ENCODE measurements around the gene RPSA. TPM values are rescaled to one million over a fixed set of nuclear protein-coding genes. Genes with fewer than 3 reads are reported as not detected.
A peak's percentile ranks its signal among the peaks of the same experiment; 100 is the strongest.
"Not testable (repeated sequence)": the region's sequence is repeated elsewhere in the genome, so short reads cannot be mapped to it uniquely, and the experiment has no call there.

The RPSA gene
- 3,081 TPM for polyA plus RNA-seq (2013)

GRCh38 chr3:39406368-39407258, at the start of gene RPSA:
TSS of gene RPSA (plus strand) at chr3:39406720. CDS start at chr3:39407654, 934 bp downstream.
- POLR2A ChIA-PET, result no interaction called here
- Histone ChIP-seq H3K36me3 (ENCODE audit: control insufficient read depth in 4 of 4, insufficient read depth in 4 of 4, low read length in 3 of 4) (peaks cover 11 to 44% (median 27%) of the 10 kb centered on the region in 4 experiments), H3K9me3 (ENCODE audit: control extremely low read depth in 1 of 5, control insufficient read depth in 4 of 5, insufficient read depth in 2 of 5, low read depth in 1 of 5, low read length in 4 of 5) (no peaks in the 10 kb centered on the region), H3K27ac (ENCODE audit: insufficient read depth in 1 of 2, low read depth in 1 of 2, low read length in 2 of 2, poor library complexity in 1 of 2, severe bottlenecking in 2 of 2) (peak within 1 kb of the TSS; percentile 74 to 91), H3K27me3 (replicated peaks in 2 of 5; ENCODE audit: control insufficient read depth in 4 of 5, insufficient read depth in 5 of 5, low read length in 4 of 5) (no peaks in the 10 kb centered on the region), H3K4me3 (ENCODE audit: control insufficient read depth in 1 of 7, extremely low read depth in 1 of 7, insufficient read depth in 4 of 7, low read depth in 2 of 7, low read length in 6 of 7) (peak within 1 kb of the TSS; percentile 77 to 90 (median 80)), H3K4me1 (ENCODE audit: control extremely low read depth in 1 of 4, control insufficient read depth in 4 of 4, insufficient read depth in 4 of 4, low read length in 3 of 4) (peaks cover 5 to 31% (median 18%) of the 10 kb centered on the region in 4 experiments)
- CTCF ChIA-PET, result interaction anchor here (1.8 to 3.9 kb wide), 2 partner anchors 9 to 92 kb away, joined by 7 to 24 read pairs; no protein-coding TSS in a partner anchor
- 0% methylated on average over 55 of the region's 63 CpGs for WGBS (ENCODE audit: insufficient coverage)
- DNase-seq, result peak; percentile 99

- WGBS (ENCODE audit: insufficient coverage), result no CpG with 5 or more reads among the region's 3 CpGs
- Histone ChIP-seq H3K4me1 (ENCODE audit: control extremely low read depth in 1 of 4, control insufficient read depth in 4 of 4, insufficient read depth in 4 of 4, low read length in 3 of 4) (peaks cover 7 to 30% (median 21%) of the 10 kb centered on the region in 4 experiments), H3K9me3 (ENCODE audit: control extremely low read depth in 1 of 5, control insufficient read depth in 4 of 5, insufficient read depth in 2 of 5, low read depth in 1 of 5, low read length in 4 of 5) (no peaks in the 10 kb centered on the region), H3K27ac (ENCODE audit: insufficient read depth in 1 of 2, low read depth in 1 of 2, low read length in 2 of 2, poor library complexity in 1 of 2, severe bottlenecking in 2 of 2) (no peak overlapping the region), H3K27me3 (replicated peaks in 2 of 5; ENCODE audit: control insufficient read depth in 4 of 5, insufficient read depth in 5 of 5, low read length in 4 of 5) (no peaks in the 10 kb centered on the region), H3K36me3 (ENCODE audit: control insufficient read depth in 4 of 4, insufficient read depth in 4 of 4, low read length in 3 of 4) (no peaks in the 10 kb centered on the region), H3K4me3 (ENCODE audit: control insufficient read depth in 1 of 7, extremely low read depth in 1 of 7, insufficient read depth in 4 of 7, low read depth in 2 of 7, low read length in 6 of 7) (no peak overlapping the region)
- POLR2A ChIA-PET, result no interaction called here
- no peak for DNase-seq
- CTCF ChIA-PET, result no interaction called here
Observed at GRCh38 chr3:39358333-39358732, 48.2 kb upstream of the RPSA start.

DNA sequence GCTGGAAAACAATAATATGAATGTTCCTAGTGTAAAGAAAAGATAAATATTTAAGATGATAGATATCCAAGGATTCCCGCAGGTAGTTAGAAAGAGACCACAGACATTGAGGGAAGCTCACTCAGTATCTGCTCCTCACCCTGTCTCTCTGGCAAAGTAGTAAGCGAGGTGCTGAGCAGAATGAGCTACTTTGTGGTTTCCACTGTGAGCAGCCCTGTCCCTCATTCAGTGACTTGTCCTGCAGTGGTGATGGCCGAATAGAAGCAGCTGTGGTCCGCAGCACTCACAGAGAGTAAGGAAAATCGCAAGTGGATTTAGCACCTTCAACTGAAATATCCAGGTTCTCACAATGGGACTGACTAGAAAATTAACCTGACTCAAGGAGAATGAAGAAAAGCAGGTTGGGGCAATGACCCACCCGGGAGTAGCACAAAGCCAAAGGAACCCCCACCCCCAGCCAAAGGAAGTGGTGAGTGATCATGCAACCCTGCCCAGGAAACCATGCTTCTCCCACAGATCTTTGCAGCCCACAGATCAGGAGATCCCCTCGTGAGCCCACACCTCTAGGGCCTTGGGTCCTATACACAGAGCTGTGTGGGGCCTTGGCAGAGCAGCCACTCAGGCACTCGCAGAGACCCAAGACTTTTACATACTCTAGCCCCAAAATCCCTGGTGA, 45.1 kb upstream of the RPSA start:
- POLR2A ChIA-PET, result interaction anchor here (0.6 kb wide), 1 partner anchor 18 kb away, joined by 4 read pairs; no protein-coding TSS in a partner anchor
- CTCF ChIA-PET, result interaction anchor here (0.8 to 1.6 kb wide), 5 partner anchors 11 to 171 kb away, joined by 3 to 11 read pairs (median 4); no protein-coding TSS in a partner anchor
- Histone ChIP-seq H3K36me3 (ENCODE audit: control insufficient read depth in 4 of 4, insufficient read depth in 4 of 4, low read length in 3 of 4) (no peaks in the 10 kb centered on the region), H3K4me1 (ENCODE audit: control extremely low read depth in 1 of 4, control insufficient read depth in 4 of 4, insufficient read depth in 4 of 4, low read length in 3 of 4) (peaks cover 7 to 30% (median 21%) of the 10 kb centered on the region in 4 experiments), H3K27ac (ENCODE audit: insufficient read depth in 1 of 2, low read depth in 1 of 2, low read length in 2 of 2, poor library complexity in 1 of 2, severe bottlenecking in 2 of 2) (no peak overlapping the region), H3K4me3 (ENCODE audit: control insufficient read depth in 1 of 7, extremely low read depth in 1 of 7, insufficient read depth in 4 of 7, low read depth in 2 of 7, low read length in 6 of 7) (peak overlapping the region in 3 of 7 experiments; percentile 6 to 60 (median 24)), H3K9me3 (ENCODE audit: control extremely low read depth in 1 of 5, control insufficient read depth in 4 of 5, insufficient read depth in 2 of 5, low read depth in 1 of 5, low read length in 4 of 5) (no peaks in the 10 kb centered on the region), H3K27me3 (replicated peaks in 2 of 5; ENCODE audit: control insufficient read depth in 4 of 5, insufficient read depth in 5 of 5, low read length in 4 of 5) (no peaks in the 10 kb centered on the region)
- peak; percentile 52 to 88 (median 88) for DNase-seq
- 21% methylated on average over 6 of the region's 8 CpGs for WGBS (ENCODE audit: insufficient coverage)

DNA sequence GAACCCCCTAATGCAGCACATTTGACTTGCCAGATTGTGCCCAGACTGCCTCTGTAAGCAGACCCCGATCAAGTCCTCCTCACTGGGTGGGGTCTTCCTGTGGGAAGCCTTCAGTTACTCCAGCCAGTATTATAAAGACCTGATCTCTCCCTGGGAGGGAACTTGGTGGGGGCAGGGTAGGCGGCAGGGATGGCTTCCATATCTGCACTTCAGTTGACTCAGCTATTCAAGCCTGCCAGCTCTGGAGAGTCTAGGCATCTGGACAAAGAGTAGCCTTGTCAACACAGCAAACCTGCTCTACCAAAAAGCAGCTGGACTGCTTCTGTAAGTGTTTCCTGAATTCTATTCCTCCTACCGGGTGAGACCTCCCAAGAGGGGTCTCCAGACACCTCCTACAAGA, 44.3 kb upstream of the RPSA start:
- Histone ChIP-seq H3K4me3 (ENCODE audit: control insufficient read depth in 1 of 7, extremely low read depth in 1 of 7, insufficient read depth in 4 of 7, low read depth in 2 of 7, low read length in 6 of 7) (peak overlapping the region in 1 of 7 experiments; percentile 19), H3K36me3 (ENCODE audit: control insufficient read depth in 4 of 4, insufficient read depth in 4 of 4, low read length in 3 of 4) (no peaks in the 10 kb centered on the region), H3K4me1 (ENCODE audit: control extremely low read depth in 1 of 4, control insufficient read depth in 4 of 4, insufficient read depth in 4 of 4, low read length in 3 of 4) (peaks cover 7 to 30% (median 21%) of the 10 kb centered on the region in 4 experiments), H3K27me3 (replicated peaks in 2 of 5; ENCODE audit: control insufficient read depth in 4 of 5, insufficient read depth in 5 of 5, low read length in 4 of 5) (no peaks in the 10 kb centered on the region), H3K27ac (ENCODE audit: insufficient read depth in 1 of 2, low read depth in 1 of 2, low read length in 2 of 2, poor library complexity in 1 of 2, severe bottlenecking in 2 of 2) (no peak overlapping the region), H3K9me3 (ENCODE audit: control extremely low read depth in 1 of 5, control insufficient read depth in 4 of 5, insufficient read depth in 2 of 5, low read depth in 1 of 5, low read length in 4 of 5) (no peaks in the 10 kb centered on the region)
- POLR2A ChIA-PET, result no interaction called here
- DNase-seq, result no peak
- CTCF ChIA-PET, result interaction anchor here (1.0 to 1.6 kb wide), 2 partner anchors 16 to 172 kb away, joined by 3 to 5 read pairs; no protein-coding TSS in a partner anchor
- 61% methylated on average over 3 of the region's 3 CpGs for WGBS (ENCODE audit: insufficient coverage)

GRCh38 chr3:39362812-39363211, 43.7 kb upstream of the RPSA start:
- peak overlapping the region in 1 of 7 experiments; percentile 19 for H3K4me3 ChIP-seq (ENCODE audit: control insufficient read depth in 1 of 7, extremely low read depth in 1 of 7, insufficient read depth in 4 of 7, low read depth in 2 of 7, low read length in 6 of 7)
- POLR2A ChIA-PET, result no interaction called here
- no peak overlapping the region for H3K27ac ChIP-seq (ENCODE audit: insufficient read depth in 1 of 2, low read depth in 1 of 2, low read length in 2 of 2, poor library complexity in 1 of 2, severe bottlenecking in 2 of 2)
- no peaks in the 10 kb centered on the region for H3K36me3 ChIP-seq (ENCODE audit: control insufficient read depth in 4 of 4, insufficient read depth in 4 of 4, low read length in 3 of 4)
- H3K27me3 ChIP-seq (replicated peaks in 2 of 5; ENCODE audit: control insufficient read depth in 4 of 5, insufficient read depth in 5 of 5, low read length in 4 of 5), result no peaks in the 10 kb centered on the region
- H3K4me1 ChIP-seq (ENCODE audit: control extremely low read depth in 1 of 4, control insufficient read depth in 4 of 4, insufficient read depth in 4 of 4, low read length in 3 of 4), result peaks cover 7 to 30% (median 21%) of the 10 kb centered on the region in 4 experiments
- CTCF ChIA-PET, result interaction anchor here (1.6 kb wide), 1 partner anchor 15 kb away, joined by 5 read pairs; no protein-coding TSS in a partner anchor
- DNase-seq, result no peak
- whole genome bisulfite sequencing (ENCODE audit: insufficient coverage), result 100% methylated on average over 1 of the region's 2 CpGs
- no peaks in the 10 kb centered on the region for H3K9me3 ChIP-seq (ENCODE audit: control extremely low read depth in 1 of 5, control insufficient read depth in 4 of 5, insufficient read depth in 2 of 5, low read depth in 1 of 5, low read length in 4 of 5)

DNA sequence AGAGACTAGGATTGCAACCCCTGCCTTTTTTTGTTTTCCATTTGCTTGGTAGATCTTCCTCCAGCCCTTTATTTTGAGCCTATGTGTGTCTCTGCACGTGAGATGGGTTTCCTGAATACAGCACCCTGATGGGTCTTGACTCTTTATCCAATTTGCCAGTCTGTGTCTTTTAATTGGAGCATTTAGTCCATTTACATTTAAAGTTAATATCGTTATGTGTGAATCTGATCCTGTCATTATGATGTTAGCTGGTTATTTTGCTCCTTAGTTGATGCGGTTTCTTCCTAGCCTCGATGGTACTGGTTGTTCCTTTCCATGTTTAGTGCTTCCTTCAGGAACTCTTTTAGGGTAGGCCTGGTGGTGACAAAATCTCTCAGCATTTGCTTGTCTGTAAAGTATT, 36.1 kb upstream of the RPSA start:
- H3K36me3 ChIP-seq (ENCODE audit: control insufficient read depth in 4 of 4, insufficient read depth in 4 of 4, low read length in 3 of 4); H3K9me3 ChIP-seq (ENCODE audit: control extremely low read depth in 1 of 5, control insufficient read depth in 4 of 5, insufficient read depth in 2 of 5, low read depth in 1 of 5, low read length in 4 of 5); DNase-seq; H3K27me3 ChIP-seq (replicated peaks in 2 of 5; ENCODE audit: control insufficient read depth in 4 of 5, insufficient read depth in 5 of 5, low read length in 4 of 5); CTCF ChIA-PET; H3K4me1 ChIP-seq (ENCODE audit: control extremely low read depth in 1 of 4, control insufficient read depth in 4 of 4, insufficient read depth in 4 of 4, low read length in 3 of 4); POLR2A ChIA-PET; H3K4me3 ChIP-seq (ENCODE audit: control insufficient read depth in 1 of 7, extremely low read depth in 1 of 7, insufficient read depth in 4 of 7, low read depth in 2 of 7, low read length in 6 of 7); H3K27ac ChIP-seq (ENCODE audit: insufficient read depth in 1 of 2, low read depth in 1 of 2, low read length in 2 of 2, poor library complexity in 1 of 2, severe bottlenecking in 2 of 2): not testable (repeated sequence)
- no CpG with 5 or more reads among the region's 4 CpGs for WGBS (ENCODE audit: insufficient coverage)
